Measurements from ENCODE around the gene TMEM254.
"Not testable (repeated sequence)": the region's sequence is repeated elsewhere in the genome, so short reads cannot be mapped to it uniquely, and the experiment has no call there.

TMEM254 gene

DNA sequence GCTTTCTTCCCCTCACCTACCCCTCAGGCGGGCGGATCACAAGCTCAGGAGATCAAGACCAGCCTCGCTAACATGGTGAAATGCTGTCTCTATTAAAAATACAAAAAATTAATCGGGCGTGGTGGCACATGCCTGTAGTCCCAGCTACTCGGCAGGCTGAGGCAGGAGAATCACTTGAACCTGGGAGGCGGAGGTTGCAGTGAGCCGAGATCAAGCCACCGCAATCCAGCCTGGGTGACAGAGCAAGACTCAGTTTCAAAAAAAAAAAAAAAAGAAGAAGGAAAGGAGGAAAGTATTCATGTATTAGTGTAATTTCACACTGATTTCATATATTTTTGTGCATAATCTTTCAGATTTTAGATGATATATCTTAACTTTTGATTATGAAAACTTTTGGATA, 55.2 kb downstream of the TMEM254 start:
- DNase-seq: not testable (repeated sequence)

DNA sequence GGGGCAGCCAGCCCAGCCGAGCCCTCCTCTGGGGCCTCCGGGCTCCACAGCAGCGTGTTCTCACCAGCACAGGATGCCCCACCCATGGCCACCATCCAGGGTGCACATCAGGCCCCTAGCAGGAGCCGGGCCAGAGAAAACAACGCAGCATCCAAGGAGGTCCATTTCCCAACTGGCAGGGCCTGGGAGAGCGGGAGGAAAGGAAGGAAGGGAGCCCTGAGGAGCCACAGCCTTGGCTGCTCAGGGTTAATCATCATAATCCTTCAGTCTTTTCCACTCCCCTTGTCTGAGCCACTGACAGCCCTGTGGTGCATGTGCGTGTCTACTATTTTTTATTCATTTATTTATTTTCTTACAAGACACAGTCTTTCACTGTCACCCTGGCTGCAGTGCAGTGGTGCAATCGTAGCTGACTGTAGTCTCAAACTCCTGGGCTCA, 57.7 kb downstream of the TMEM254 start:
- DNase-seq: no peak

DNA sequence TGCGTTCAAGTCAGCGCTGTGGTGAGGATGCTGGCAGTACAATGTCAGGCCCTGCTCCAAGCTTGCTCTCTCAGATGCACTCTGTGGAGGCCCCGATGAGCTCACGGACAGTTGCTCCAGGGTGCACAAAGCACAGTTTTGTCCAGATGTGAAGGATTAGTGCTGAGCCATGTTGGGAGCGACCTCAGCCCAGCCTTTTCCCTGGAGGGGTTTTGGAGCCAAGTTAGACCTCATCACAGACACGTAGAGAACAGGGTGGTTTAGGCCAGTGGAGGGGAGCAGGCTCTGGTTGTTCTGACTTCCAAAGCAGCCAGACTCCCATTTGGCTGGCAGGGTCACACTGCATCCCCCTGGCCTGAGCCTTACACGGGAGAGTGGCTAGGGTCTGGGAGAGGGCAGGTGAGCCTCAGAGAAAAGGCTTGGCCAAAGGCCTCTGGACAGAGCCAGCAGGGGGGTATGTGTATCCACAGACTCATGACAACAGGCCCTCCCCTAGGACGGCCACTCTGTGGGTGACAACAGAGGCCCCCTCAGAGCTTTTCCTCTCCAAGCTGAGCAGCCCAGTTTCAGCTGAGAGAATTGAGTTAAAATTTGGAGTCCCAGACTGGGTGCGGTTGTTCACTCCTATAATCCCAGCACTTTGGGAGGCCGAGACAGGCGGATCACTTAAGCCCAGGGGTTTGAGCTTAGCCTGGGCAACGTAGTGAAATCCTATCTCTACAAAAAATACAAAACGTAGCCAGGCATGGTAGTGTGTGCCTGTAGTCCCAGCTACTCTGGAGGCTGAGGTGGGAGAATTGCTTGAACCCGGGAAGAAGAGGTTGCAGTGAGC, 58.8 kb downstream of the TMEM254 start:
- DNase-seq: no peak

DNA sequence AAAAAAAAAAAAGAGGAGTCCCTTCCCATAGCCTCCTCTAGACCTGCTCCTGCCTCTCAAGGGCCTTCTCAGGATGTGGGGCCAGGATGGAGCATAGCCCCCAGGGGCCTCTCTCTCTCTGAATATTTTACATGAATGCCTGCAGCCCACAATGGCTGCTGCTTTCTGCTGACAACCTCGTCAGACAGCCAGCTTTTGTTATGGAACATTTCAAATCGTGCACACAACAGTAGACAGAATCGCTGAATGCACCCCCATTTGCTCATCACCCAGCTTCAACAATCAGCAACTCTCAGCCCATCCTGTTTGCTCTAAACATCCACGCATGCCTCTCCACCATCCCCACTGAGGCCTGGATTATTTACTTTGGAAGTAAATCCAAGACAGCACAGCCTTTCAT, 59.5 kb downstream of the TMEM254 start:
- no peak for DNase-seq

DNA sequence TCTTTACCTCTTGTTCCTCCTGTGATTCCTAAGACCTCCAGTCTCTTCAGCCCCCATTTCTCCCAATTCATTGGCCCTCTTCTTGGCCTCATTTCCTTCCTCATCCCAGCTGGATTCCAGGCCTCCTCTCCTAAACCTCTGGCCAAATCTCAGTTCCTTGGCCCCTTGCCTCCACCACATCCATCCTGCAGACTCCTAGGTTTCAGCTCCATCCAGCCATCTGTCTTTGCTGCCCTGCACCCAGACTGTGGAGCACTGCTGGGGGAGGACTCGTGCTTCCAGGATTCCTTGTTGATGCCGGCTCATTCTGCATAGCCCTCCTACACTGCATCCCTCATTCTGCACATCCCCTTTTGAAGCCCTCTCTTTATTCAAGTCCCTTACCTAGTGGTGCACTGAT, 60.8 kb downstream of the TMEM254 start:
- no peak for DNase-seq

DNA sequence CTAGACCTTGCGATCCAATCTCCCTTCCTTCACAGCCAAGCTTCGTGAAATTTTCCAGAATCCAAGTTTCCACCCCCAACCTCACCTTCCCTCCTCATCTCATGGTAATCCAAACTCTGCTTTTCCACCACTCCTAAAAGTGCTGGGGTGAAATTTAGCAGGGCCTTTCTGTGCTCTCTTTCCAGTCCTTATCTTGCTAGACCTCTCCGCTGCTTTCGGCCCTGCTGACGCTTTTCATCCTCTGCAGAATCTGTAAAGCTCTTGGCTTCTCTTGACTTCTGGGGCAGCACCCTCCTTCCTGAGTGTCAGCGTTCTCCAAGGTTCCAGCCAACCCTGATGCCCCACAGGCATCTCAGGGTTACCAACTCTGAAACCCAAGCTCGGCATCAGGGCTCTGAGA, 61.8 kb downstream of the TMEM254 start:
- no peak for DNase-seq

DNA sequence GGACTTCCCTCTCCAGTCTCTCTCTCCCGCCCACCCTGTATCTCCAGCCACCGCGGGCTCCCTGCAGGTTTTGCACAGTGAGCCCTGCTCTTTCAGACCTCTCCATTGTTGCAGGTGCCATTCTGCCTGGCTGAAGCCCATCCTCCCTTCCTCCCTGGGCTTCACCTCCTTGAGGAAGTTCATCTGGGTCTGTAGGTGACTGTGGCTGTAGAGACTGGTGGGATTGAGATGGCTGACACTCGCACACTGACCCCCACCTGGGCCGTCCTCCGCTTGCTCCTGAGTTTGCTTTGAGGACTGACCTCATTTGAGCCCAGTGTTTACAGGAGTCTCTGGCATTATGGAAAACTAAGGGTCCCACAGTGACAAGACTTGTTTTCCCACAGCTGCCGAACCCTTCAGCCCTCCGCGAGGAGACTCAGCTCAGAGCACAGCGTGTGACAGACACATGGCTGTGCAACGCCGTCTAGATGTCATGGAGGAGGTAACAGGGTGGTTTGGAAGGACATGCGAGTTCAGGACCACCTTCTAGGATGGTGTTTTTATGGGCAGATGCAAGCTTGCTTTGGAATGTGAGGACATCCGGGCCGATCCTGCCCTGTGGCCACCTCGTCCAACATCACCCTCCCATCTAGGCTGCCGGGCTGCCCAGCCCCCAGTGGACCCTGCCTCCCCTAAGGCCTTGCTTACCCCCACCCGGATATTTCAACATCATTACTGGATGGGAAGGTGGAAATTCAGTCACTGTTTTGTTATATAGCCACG, 63.4 kb downstream of the TMEM254 start:
- DNase-seq: no peak
